OCI-LY1 (cell line): ENCODE data around the gene COL25A1.

Source experiments
- H2AFZ ChIP-seq: fragments of 200-600 bp; sonication (generic), shearing (Covaris generic); 2 replicates; pipeline ENCODE4 v1.6.0; 2014; ENCODE audit warnings: antibody characterized with exemption, mild to moderate bottlenecking, low read length
- H3F3A ChIP-seq: fragments of 200-600 bp; sonication (generic), shearing (Covaris generic); 2 replicates; pipeline ENCODE4 v1.6.0; 2014; ENCODE audit warnings: mild to moderate bottlenecking, antibody characterized with exemption, low read length, moderate library complexity; ENCODE audit not compliant: insufficient read depth
- H3K27ac ChIP-seq: fragments of 200-600 bp; sonication (generic); 2 replicates; pipeline ENCODE4 v1.5.1; 2014; ENCODE audit warnings: low read length, mixed run types, mild to moderate bottlenecking, low read depth; ENCODE audit not compliant: poor library complexity, severe bottlenecking
- H3K27me3 ChIP-seq: fragments of 200-600 bp; sonication (generic); 2 replicates; pipeline ENCODE4 v1.6.0; 2014; ENCODE audit warnings: antibody characterized with exemption, mild to moderate bottlenecking, low read length, moderate library complexity; ENCODE audit not compliant: insufficient read depth
- H3K36me3 ChIP-seq: fragments of 200-600 bp; sonication (generic); 2 replicates; pipeline ENCODE4 v1.6.1; 2014; ENCODE audit warnings: mild to moderate bottlenecking, antibody characterized with exemption, low read length, moderate library complexity, mixed read lengths; ENCODE audit not compliant: insufficient read depth
- H3K4me1 ChIP-seq: fragments of 200-600 bp; sonication (generic); 2 replicates; pipeline ENCODE4 v1.5.1; 2014; ENCODE audit warnings: mild to moderate bottlenecking, low read length, moderate library complexity; ENCODE audit not compliant: insufficient read depth, severe bottlenecking
- H3K4me2 ChIP-seq: fragments of 200-600 bp; sonication (generic), shearing (Covaris generic); 2 replicates; pipeline ENCODE4 v1.6.1; 2014; ENCODE audit warnings: low read length
- H3K4me3 ChIP-seq: fragments of 200-600 bp; sonication (generic); 2 replicates; pipeline ENCODE4 v1.5.1; 2014; ENCODE audit warnings: low read length, low read depth, mild to moderate bottlenecking, mixed read lengths; ENCODE audit not compliant: poor library complexity, severe bottlenecking
- H3K79me2 ChIP-seq: fragments of 200-600 bp; shearing (Covaris generic); 2 replicates; pipeline ENCODE4 v1.6.1; 2016; ENCODE audit warnings: mixed run types, low read length, mixed read lengths; ENCODE audit not compliant: insufficient read depth
- H3K9ac ChIP-seq: fragments of 200-600 bp; sonication (generic), shearing (Covaris generic); 2 replicates; pipeline ENCODE4 v1.6.1; 2014; ENCODE audit warnings: mild to moderate bottlenecking, low read length, mixed read lengths
- H3K9me2 ChIP-seq: fragments of 200-600 bp; sonication (generic), shearing (Covaris generic); 2 replicates; pipeline ENCODE4 v1.6.1; 2014; ENCODE audit warnings: low read depth, mild to moderate bottlenecking, low read length, mixed read lengths
- H3K9me3 ChIP-seq: fragments of 200-600 bp; shearing (Covaris generic); 2 replicates; pipeline ENCODE4 v1.6.1; 2014; ENCODE audit warnings: low read length, mixed read lengths
- H4K20me1 ChIP-seq: fragments of 200-600 bp; sonication (generic), shearing (Covaris generic); 2 replicates; pipeline ENCODE4 v1.6.0; 2016; ENCODE audit warnings: mild to moderate bottlenecking, low read length; ENCODE audit not compliant: insufficient read depth
- CTCF ChIP-seq: fragments of 200-600 bp; sonication (generic), shearing (Covaris generic); IDR thresholded peaks from 2 replicates; pipeline ENCODE4 v1.5.1; 2017; ENCODE audit warnings: mild to moderate bottlenecking, antibody characterized with exemption, low read length, moderate library complexity, mixed read lengths
- EZH2 ChIP-seq: fragments of 200-600 bp; sonication (generic), shearing (Covaris generic); IDR thresholded peaks from 2 replicates; pipeline ENCODE4 v1.8.0; 2017; ENCODE audit warnings: borderline replicate concordance, mixed run types, mild to moderate bottlenecking, antibody characterized with exemption, low read length, moderate library complexity, mixed read lengths

The COL25A1 gene

GRCh38 chr4:109296527-109296926, 5.9 kb downstream of the COL25A1 start:
- H3K9me2 ChIP-seq: no peaks in the 10 kb centered on the region
- no peaks in the 10 kb centered on the region for H4K20me1 ChIP-seq
- TF ChIP-seq EZH2 (no peak), CTCF (no peak)
- no peak overlapping the region for H3K9ac ChIP-seq
- H3K27me3 ChIP-seq: no peaks in the 10 kb centered on the region
- H3K9me3 ChIP-seq: no peaks in the 10 kb centered on the region
- no peaks in the 10 kb centered on the region for H3K4me1 ChIP-seq
- no peak overlapping the region for H2AFZ ChIP-seq
- H3K4me2 ChIP-seq: no peak overlapping the region
- H3K27ac ChIP-seq: no peak overlapping the region
- H3K36me3 ChIP-seq: no peaks in the 10 kb centered on the region
- no peak overlapping the region for H3K4me3 ChIP-seq
- no peaks in the 10 kb centered on the region for H3K79me2 ChIP-seq
- H3F3A ChIP-seq: no peaks in the 10 kb centered on the region

DNA sequence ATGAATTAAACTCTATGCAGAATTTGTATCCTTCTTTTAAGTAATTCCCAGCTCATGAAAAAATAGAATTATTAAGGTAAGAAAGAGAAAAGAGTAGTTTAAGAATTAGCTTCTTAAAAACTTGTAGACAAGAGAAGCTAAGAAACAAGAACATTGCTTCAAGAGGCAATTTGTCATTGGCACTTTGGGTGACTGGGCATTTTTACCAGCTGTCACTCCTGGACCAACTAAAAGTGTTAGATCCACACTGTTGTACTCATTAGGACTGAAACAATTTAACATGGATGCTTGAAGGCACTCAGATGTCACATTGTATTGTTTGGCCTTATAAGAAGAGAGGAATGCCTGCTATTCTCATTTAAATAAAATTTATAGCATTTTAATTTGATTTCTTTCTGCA, 7.4 kb downstream of the COL25A1 start:
- Histone ChIP-seq H2AFZ (no peak overlapping the region), H3K79me2 (no peaks in the 10 kb centered on the region), H3K9ac (no peak overlapping the region), H3K36me3 (no peaks in the 10 kb centered on the region), H3K4me2 (no peak overlapping the region), H3K4me1 (no peaks in the 10 kb centered on the region), H3K9me2 (no peaks in the 10 kb centered on the region), H3K27me3 (no peaks in the 10 kb centered on the region), H3F3A (no peaks in the 10 kb centered on the region), H3K27ac (no peak overlapping the region), H3K9me3 (no peaks in the 10 kb centered on the region), H4K20me1 (no peaks in the 10 kb centered on the region), H3K4me3 (no peak overlapping the region)
- TF ChIP-seq CTCF: no peak
- no peak for TF ChIP-seq EZH2

- no peak for TF ChIP-seq EZH2
- no peak for TF ChIP-seq CTCF
Measured at GRCh38 chr4:109294468-109295020, 7.9 kb downstream of the COL25A1 start.

More at GRCh38 chr4:109294468-109295020, 7.9 kb downstream of the COL25A1 start:
- no peak overlapping the region for H3K27ac ChIP-seq
- H3K27me3 ChIP-seq: no peaks in the 10 kb centered on the region
- no peaks in the 10 kb centered on the region for H3K79me2 ChIP-seq
- H3K9ac ChIP-seq: no peak overlapping the region
- H4K20me1 ChIP-seq: no peaks in the 10 kb centered on the region
- H3K9me3 ChIP-seq: no peaks in the 10 kb centered on the region
- no peak overlapping the region for H2AFZ ChIP-seq
- H3K36me3 ChIP-seq: no peaks in the 10 kb centered on the region
- no peak overlapping the region for H3K4me2 ChIP-seq
- H3K4me1 ChIP-seq: no peaks in the 10 kb centered on the region
- H3K9me2 ChIP-seq: no peaks in the 10 kb centered on the region
- H3F3A ChIP-seq: no peaks in the 10 kb centered on the region
- no peak overlapping the region for H3K4me3 ChIP-seq
